OCI-LY7 (cell line): Measurements from ENCODE around the gene GLIPR2.

ENCODE experiments used
- CTCF ChIP-seq: fragments of 200-600 bp; sonication (generic); conservative IDR thresholded peaks from 2 replicates; pipeline ENCODE4 v1.5.1; 2014; ENCODE audit warnings: mild to moderate bottlenecking, antibody characterized with exemption, low read length, moderate library complexity, mixed read lengths
- EZH2phosphoT487 ChIP-seq: fragments of 200-600 bp; sonication (generic); IDR thresholded peaks from 2 replicates; pipeline ENCODE4 v1.6.1; 2018; ENCODE audit warnings: low read depth, borderline replicate concordance, mild to moderate bottlenecking, mixed run types, antibody characterized with exemption, low read length, moderate library complexity, mixed read lengths

GRCh38 chr9:36166168-36166927 is 29.8 kb downstream of the GLIPR2 start:
- TF ChIP-seq CTCF = peak; percentile 93
- no peak for TF ChIP-seq EZH2phosphoT487
